H9 (cell line): Measurements from ENCODE around the gene GOLT1A. TPM values are rescaled to one million over a fixed set of nuclear protein-coding genes. Genes with fewer than 3 reads are reported as not detected.

Experiments used
- DNase-seq: peaks from one replicate; pipeline ENCODE4 v3.0.0-alpha.2; 2017
- H2AFZ ChIP-seq: one replicate; pipeline ENCODE4 v1.6.1; 2013; ENCODE audit warnings: mild to moderate bottlenecking, low read length, control low read depth, moderate library complexity
- H2AK5ac ChIP-seq: 2 replicates; pipeline ENCODE4 v1.6.1; 2013; ENCODE audit warnings: low read length, control low read depth, mixed read lengths; ENCODE audit not compliant: insufficient read length
- H2BK120ac ChIP-seq: one replicate; pipeline ENCODE4 v1.6.1; 2013; ENCODE audit warnings: low read depth, mild to moderate bottlenecking, low read length, control low read depth, inconsistent platforms; ENCODE audit not compliant: poor library complexity, severe bottlenecking
- H2BK12ac ChIP-seq: 2 replicates; pipeline ENCODE4 v1.6.1; 2013; ENCODE audit warnings: low read length, control low read depth, mixed read lengths, low read depth; ENCODE audit not compliant: insufficient read length
- H2BK15ac ChIP-seq: 2 replicates; pipeline ENCODE4 v1.6.1; 2013; ENCODE audit warnings: low read depth, low read length, control low read depth
- H2BK20ac ChIP-seq: one replicate; pipeline ENCODE4 v1.6.1; 2013; ENCODE audit warnings: low read depth, mild to moderate bottlenecking, low read length, control low read depth, inconsistent platforms; ENCODE audit not compliant: poor library complexity, severe bottlenecking
- H2BK5ac ChIP-seq: 2 replicates; pipeline ENCODE4 v1.6.1; 2013; ENCODE audit warnings: low read length, control low read depth, mixed read lengths; ENCODE audit not compliant: insufficient read length
- H3K14ac ChIP-seq: 2 replicates; pipeline ENCODE4 v1.6.1; 2013; ENCODE audit warnings: low read length, control low read depth; ENCODE audit not compliant: insufficient read depth
- H3K18ac ChIP-seq: 2 replicates; pipeline ENCODE4 v1.6.1; 2013; ENCODE audit warnings: low read depth, mild to moderate bottlenecking, mixed read lengths, low read length, control low read depth; ENCODE audit not compliant: insufficient read length
- H3K23ac ChIP-seq: 2 replicates; pipeline ENCODE4 v1.6.1; 2013; ENCODE audit warnings: low read length, control low read depth, mixed read lengths, low read depth; ENCODE audit not compliant: insufficient read length
- H3K23me2 ChIP-seq: 2 replicates; pipeline ENCODE4 v1.6.1; 2013; ENCODE audit warnings: low read depth, mild to moderate bottlenecking, mixed read lengths, low read length, control low read depth; ENCODE audit not compliant: insufficient read length, poor library complexity, severe bottlenecking
- H3K27ac ChIP-seq: 2 replicates; pipeline ENCODE4 v1.5.1; 2013; ENCODE audit warnings: low read length, control low read depth, mixed read lengths, low read depth; ENCODE audit not compliant: insufficient read length
- H3K27me3 ChIP-seq: 2 replicates; pipeline ENCODE4 v1.6.1; 2013; ENCODE audit warnings: low read length, control low read depth, inconsistent platforms; ENCODE audit not compliant: insufficient read depth
- H3K4ac ChIP-seq: 2 replicates; pipeline ENCODE4 v1.6.1; 2013; ENCODE audit warnings: low read depth, mild to moderate bottlenecking, control low read depth, inconsistent platforms, low read length, moderate library complexity
- H3K4me1 ChIP-seq: 2 replicates; pipeline ENCODE4 v1.6.1; 2013; ENCODE audit warnings: low read length, control low read depth, inconsistent platforms; ENCODE audit not compliant: insufficient read depth
- H3K4me2 ChIP-seq: 2 replicates; pipeline ENCODE4 v1.6.1; 2013; ENCODE audit warnings: low read length, control low read depth, mixed read lengths; ENCODE audit not compliant: insufficient read length, insufficient read depth
- H3K56ac ChIP-seq: 2 replicates; pipeline ENCODE4 v1.6.1; 2013; ENCODE audit warnings: low read depth, mild to moderate bottlenecking, mixed read lengths, low read length, control low read depth; ENCODE audit not compliant: insufficient read length
- H3K79me1 ChIP-seq: 2 replicates; pipeline ENCODE4 v1.6.1; 2013; ENCODE audit warnings: low read depth, mild to moderate bottlenecking, moderate library complexity, low read length, control low read depth, inconsistent platforms; ENCODE audit not compliant: insufficient read depth, poor library complexity, severe bottlenecking
- H3K79me2 ChIP-seq: 2 replicates; pipeline ENCODE4 v1.6.1; 2013; ENCODE audit warnings: low read length, control low read depth, inconsistent platforms; ENCODE audit not compliant: insufficient read depth
- H3K9ac ChIP-seq: 2 replicates; pipeline ENCODE4 v1.6.1; 2013; ENCODE audit warnings: low read length, control low read depth, mixed read lengths; ENCODE audit not compliant: insufficient read length; ENCODE audit errors: extremely low read depth
- H3K9me3 ChIP-seq: one replicate; pipeline ENCODE4 v1.6.1; 2013; ENCODE audit warnings: low read depth, low read length, inconsistent platforms; ENCODE audit not compliant: control insufficient read depth
- H3T11ph ChIP-seq: one replicate; pipeline ENCODE4 v1.6.1; 2013; ENCODE audit warnings: mild to moderate bottlenecking, low read length, control low read depth, inconsistent platforms
- H4K20me1 ChIP-seq: one replicate; pipeline ENCODE4 v1.6.1; 2013; ENCODE audit not compliant: control insufficient read depth, insufficient read length, insufficient read depth
- H4K5ac ChIP-seq: 2 replicates; pipeline ENCODE4 v1.6.1; 2013; ENCODE audit warnings: low read depth, mild to moderate bottlenecking, mixed read lengths, low read length, control low read depth; ENCODE audit not compliant: insufficient read length
- H4K8ac ChIP-seq: replicated peaks from 2 replicates; pipeline ENCODE4 v1.6.1; 2013; ENCODE audit warnings: low read length, control low read depth, mixed read lengths, low read depth; ENCODE audit not compliant: insufficient read length
- H4K91ac ChIP-seq: 2 replicates; pipeline ENCODE4 v1.6.1; 2013; ENCODE audit warnings: low read depth, mild to moderate bottlenecking, moderate library complexity, mixed read lengths, low read length, control low read depth; ENCODE audit not compliant: insufficient read length
- H3K27ac Mint-ChIP-seq, 3 experiments: 2 replicates in 2 of 3; 3 replicates in 1 of 3; pipeline ENCODE4 v1.8.0; 2020 to 2021; ENCODE audit warnings: mixed read lengths in 3 of 3, mild to moderate bottlenecking in 1 of 3, moderate library complexity in 1 of 3
- H3K27me3 Mint-ChIP-seq: 2 replicates; pipeline ENCODE4 v1.8.0; 2021; ENCODE audit warnings: low read depth, mild to moderate bottlenecking, moderate library complexity, mixed read lengths
- H3K36me3 Mint-ChIP-seq, 3 experiments: 2 replicates in 2 of 3; 3 replicates in 1 of 3; pipeline ENCODE4 v1.8.0; 2020 to 2021; ENCODE audit warnings: low read depth in 3 of 3, mixed read lengths in 3 of 3; ENCODE audit not compliant: insufficient read depth in 1 of 3
- H3K4me1 Mint-ChIP-seq, 2 experiments: 2 replicates each; pipeline ENCODE4 v1.8.0; 2020; ENCODE audit warnings: mixed read lengths in 2 of 2
- H3K4me3 Mint-ChIP-seq, 2 experiments: 2 replicates in 1 of 2; 3 replicates in 1 of 2; pipeline ENCODE4 v1.8.0; 2020 to 2021; ENCODE audit warnings: mild to moderate bottlenecking in 2 of 2, mixed read lengths in 2 of 2, moderate library complexity in 1 of 2
- H3K9me3 Mint-ChIP-seq, 2 experiments: 2 replicates in 1 of 2; 3 replicates in 1 of 2; pipeline ENCODE4 v1.8.0; 2020; ENCODE audit warnings: mild to moderate bottlenecking in 2 of 2, mixed read lengths in 2 of 2, moderate library complexity in 1 of 2
- CTCF ChIP-seq: fragments of 200-600 bp; sonication (generic); conservative IDR thresholded peaks from 3 replicates; pipeline ENCODE4 v1.8.0; 2021; ENCODE audit warnings: antibody characterized with exemption, mild to moderate bottlenecking
- WGBS: extraction: QIAGEN DNeasy Blood & Tissue Kit; methylation state at CpG from one replicate; pipeline ENCODE4 v1.1.7; 2013; ENCODE audit warnings: missing lambda C conversion rate, low lambda C conversion rate, mixed read lengths; ENCODE audit not compliant: insufficient read length; ENCODE audit errors: extremely low coverage; 5-methylcytosine and 5-hydroxymethylcytosine counted together
- total RNA-seq: library from RNA; stranded (reverse); gene quantifications from 2 replicates; pipeline ENCODE4 v1.2.1, GENCODE V29; 2021

The GOLT1A gene
- total RNA-seq, 1 experiment from 2014 or later, result 4.2 TPM

- Histone ChIP-seq H3K56ac (no peak overlapping the region), H4K20me1 (no peaks in the 10 kb centered on the region), H3K9ac (no peak overlapping the region), H2AK5ac (no peak overlapping the region), H3T11ph (no peak overlapping the region), H4K8ac (no peak overlapping the region), H2BK120ac (no peak overlapping the region), H2BK15ac (no peak overlapping the region), H3K9me3 (no peaks in the 10 kb centered on the region), H3K4ac (no peak overlapping the region), H3K27me3 (no peaks in the 10 kb centered on the region), H3K4me1 (no peaks in the 10 kb centered on the region), H2BK5ac (no peak overlapping the region), H2AFZ (no peak overlapping the region), H3K23ac (no peak overlapping the region), H3K27ac (no peak overlapping the region), H3K18ac (no peak overlapping the region), H4K91ac (no peak overlapping the region), H2BK20ac (no peak overlapping the region), H3K79me2 (no peaks in the 10 kb centered on the region), H4K5ac (no peak overlapping the region), H3K4me2 (no peak overlapping the region), H2BK12ac (no peak overlapping the region), H3K79me1 (no peaks in the 10 kb centered on the region), H3K14ac (no peak overlapping the region), H3K23me2 (no peaks in the 10 kb centered on the region)
- TF ChIP-seq CTCF, result no peak
- H3K4me3 Mint-ChIP-seq, result no peak overlapping the region
- DNase-seq, result no peak
- no peaks in the 10 kb centered on the region for H3K9me3 Mint-ChIP-seq
- no peaks in the 10 kb centered on the region; a peak in 1 of 7 replicates for H3K36me3 Mint-ChIP-seq
- WGBS, result no CpG with 5 or more reads among the region's 17 CpGs
- H3K27ac Mint-ChIP-seq, result peak overlapping the region in 1 of 3 experiments; percentile 11; a peak in 1 of 7 replicates
- peaks cover 3 to 19% of the 10 kb centered on the region in 2 experiments; a peak in 1 of 4 replicates for H3K4me1 Mint-ChIP-seq
- no peaks in the 10 kb centered on the region; the same call in 1 of the 2 replicates for H3K27me3 Mint-ChIP-seq
Observed at GRCh38 chr1:204223129-204223860, 9.5 kb upstream of the GOLT1A start.
